ENCODE data around the gene LYRM4.

GRCh38 chr6:5192135-5192794, 68.5 kb downstream of the LYRM4 start:
- TF ChIP-seq STAG1 (CRISPR knock-in tag; IDR thresholded peaks at IDR 0.05; ENCODE audit: borderline replicate concordance) (no peak), CTCF (IDR thresholded peaks at IDR 0.05 in 2 of 3, conservative IDR thresholded peaks at IDR 0.05 in 1 of 3; ENCODE audit: insufficient read depth in 2 of 3, low read depth in 1 of 3, low read length in 3 of 3) (no peak), POLR2A (conservative IDR thresholded peaks at IDR 0.05) (no peak), RAD21 (CRISPR knock-in tag; conservative IDR thresholded peaks at IDR 0.05 in 1 of 2, IDR thresholded peaks at IDR 0.05 in 1 of 2) (no peak), HDAC2 (IDR thresholded peaks at IDR 0.05) (no peak), NFIC (IDR thresholded peaks at IDR 0.05) (no peak), FOXA1 (IDR thresholded peaks at IDR 0.05; ENCODE audit: borderline replicate concordance) (no peak), CREB3 (tag; conservative IDR thresholded peaks at IDR 0.05; ENCODE audit: low read depth) (no peak)

Data from K562 (cell line).